H1 (cell line): ENCODE results near the gene NKAIN2. TPM values are rescaled to one million over a fixed set of nuclear protein-coding genes. Genes with fewer than 3 reads are reported as not detected.

ENCODE experiments used
- CTCF ChIA-PET: fragments of 300-600 bp; sonication (Branson Sonifier 250); formaldehyde crosslinking; loops from one replicate; lab custom pipeline; 2021; ENCODE audit not compliant: partially characterized antibody; lab: Charles Lee
- POLR2A ChIA-PET: fragments of 300-600 bp; sonication (Branson Sonifier 250); formaldehyde crosslinking; loops from one replicate; lab custom pipeline; 2021; ENCODE audit warnings: inconsistent platforms; ENCODE audit not compliant: partially characterized antibody; lab: Charles Lee
- DNase-seq, 2 experiments: peaks; one replicate each; pipeline versions ENCODE4 v3.0.0 to v3.0.0-alpha.2; 2010 to 2022; ENCODE audit warnings: low spot score in 2 of 2, low read depth in 1 of 2, mixed read lengths in 1 of 2
- FAIRE-seq: peaks from 2 replicates; lab custom pipeline; 2011; peaks lifted over from hg19 to GRCh38; lab: Jason Lieb, UNC
- H2AFZ ChIP-seq: 2 replicates; pipeline ENCODE4 v1.8.1; 2012; ENCODE audit warnings: low read length, inconsistent platforms
- H2AK5ac ChIP-seq: 2 replicates; pipeline ENCODE4 v1.6.1; 2013; ENCODE audit warnings: low read depth, low read length
- H2BK120ac ChIP-seq: replicated peaks from 2 replicates; pipeline ENCODE3; 2013; ENCODE audit warnings: low read depth, low read length, inconsistent platforms
- H2BK12ac ChIP-seq: 2 replicates; pipeline ENCODE4 v1.6.1; 2013; ENCODE audit warnings: low read depth, low read length
- H2BK15ac ChIP-seq: 2 replicates; pipeline ENCODE4 v1.6.1; 2013; ENCODE audit warnings: low read length
- H2BK20ac ChIP-seq: 2 replicates; pipeline ENCODE4 v1.6.1; 2013; ENCODE audit warnings: low read length
- H2BK5ac ChIP-seq: 2 replicates; pipeline ENCODE4 v1.6.1; 2013; ENCODE audit warnings: low read depth, low read length
- H3K14ac ChIP-seq: 2 replicates; pipeline ENCODE4 v1.6.1; 2013; ENCODE audit warnings: inconsistent platforms; ENCODE audit not compliant: insufficient read length
- H3K18ac ChIP-seq: 2 replicates; pipeline ENCODE4 v1.6.1; 2013; ENCODE audit warnings: low read length; ENCODE audit errors: extremely low read depth
- H3K23ac ChIP-seq: 2 replicates; pipeline ENCODE4 v1.6.1; 2013; ENCODE audit warnings: inconsistent platforms; ENCODE audit not compliant: insufficient read length
- H3K23me2 ChIP-seq: 2 replicates; pipeline ENCODE4 v1.6.1; 2013; ENCODE audit warnings: low read depth, low read length
- H3K27ac ChIP-seq: 2 replicates; pipeline ENCODE4 v1.6.1; 2011; ENCODE audit warnings: low read depth, low read length, inconsistent platforms
- H3K27me3 ChIP-seq, 4 experiments: replicated peaks in 1 of 4; 1 replicate in 1 of 4; 2 replicates in 3 of 4; pipeline versions ENCODE4 v1.6.1 to v1.8.1; 2011 to 2013; ENCODE audit warnings: low read length in 3 of 4, mild to moderate bottlenecking in 3 of 4, inconsistent platforms in 2 of 4, mixed read lengths in 2 of 4, moderate library complexity in 1 of 4; ENCODE audit not compliant: control insufficient read depth in 3 of 4, insufficient read depth in 3 of 4; ENCODE audit errors: extremely low read depth in 1 of 4
- H3K36me3 ChIP-seq, 4 experiments: 2 replicates each; pipeline versions ENCODE4 v1.6.1 to v1.8.1; 2011 to 2013; ENCODE audit warnings: mild to moderate bottlenecking in 4 of 4, low read length in 3 of 4, moderate library complexity in 2 of 4, control low read depth in 1 of 4, inconsistent platforms in 1 of 4; ENCODE audit not compliant: insufficient read depth in 4 of 4, control insufficient read depth in 2 of 4
- H3K4ac ChIP-seq: replicated peaks from 2 replicates; pipeline ENCODE3; 2013; ENCODE audit warnings: low read length, low read depth, mixed read lengths, inconsistent platforms; ENCODE audit not compliant: insufficient read length
- H3K4me1 ChIP-seq, 4 experiments: replicated peaks in 1 of 4; 1 replicate in 1 of 4; 2 replicates in 3 of 4; pipeline versions ENCODE4 v1.6.1 to v1.8.1; 2011 to 2013; ENCODE audit warnings: low read length in 3 of 4, inconsistent platforms in 2 of 4, mixed read lengths in 1 of 4; ENCODE audit not compliant: insufficient read depth in 4 of 4, control insufficient read depth in 3 of 4
- H3K4me2 ChIP-seq, 2 experiments: 2 replicates each; pipeline versions ENCODE4 v1.6.1 to v1.8.1; 2011 to 2013; ENCODE audit warnings: low read depth in 2 of 2, low read length in 2 of 2, control low read depth in 1 of 2, inconsistent platforms in 1 of 2, mild to moderate bottlenecking in 1 of 2; ENCODE audit not compliant: insufficient read depth in 1 of 2
- H3K4me3 ChIP-seq, 4 experiments: fragments of 200-600, 300-600 bp in 1 of 4; sonication (generic), shearing (Covaris generic), sonication (Bioruptor Twin) in 1 of 4; 2 replicates each; pipeline versions ENCODE4 v1.5.1 to v1.8.1; 2011 to 2016; ENCODE audit warnings: low read length in 4 of 4, low read depth in 3 of 4, control low read depth in 2 of 4, inconsistent platforms in 2 of 4, mild to moderate bottlenecking in 2 of 4, mixed read lengths in 1 of 4, moderate library complexity in 1 of 4; ENCODE audit not compliant: insufficient read depth in 2 of 4; ENCODE audit errors: extremely low read depth in 1 of 4
- H3K56ac ChIP-seq: replicated peaks from 2 replicates; pipeline ENCODE3; 2013; ENCODE audit warnings: low read depth, mild to moderate bottlenecking, mixed read lengths, low read length, inconsistent platforms; ENCODE audit not compliant: insufficient read length
- H3K79me1 ChIP-seq: 2 replicates; pipeline ENCODE4 v1.6.1; 2013; ENCODE audit warnings: low read depth, low read length, control low read depth
- H3K79me2 ChIP-seq, 2 experiments: 2 replicates each; pipeline versions ENCODE4 v1.6.1 to v1.8.1; 2012 to 2013; ENCODE audit warnings: low read length in 2 of 2, mild to moderate bottlenecking in 2 of 2, inconsistent platforms in 1 of 2; ENCODE audit not compliant: insufficient read depth in 2 of 2, control insufficient read depth in 1 of 2
- H3K9ac ChIP-seq, 4 experiments: replicated peaks in 1 of 4; 1 replicate in 1 of 4; 2 replicates in 3 of 4; pipeline versions ENCODE4 v1.6.1 to v1.8.1; 2011 to 2013; ENCODE audit warnings: low read depth in 3 of 4, low read length in 3 of 4, control low read depth in 2 of 4, mild to moderate bottlenecking in 2 of 4, moderate library complexity in 2 of 4, inconsistent platforms in 1 of 4; ENCODE audit errors: extremely low read depth in 1 of 4
- H3K9me3 ChIP-seq, 2 experiments: 2 replicates each; pipeline versions ENCODE4 v1.6.1 to v1.8.1; 2012 to 2013; ENCODE audit warnings: mild to moderate bottlenecking in 2 of 2, moderate library complexity in 2 of 2, control low read depth in 1 of 2, inconsistent platforms in 1 of 2, low read depth in 1 of 2, low read length in 1 of 2, mixed read lengths in 1 of 2; ENCODE audit not compliant: insufficient read depth in 2 of 2
- H4K20me1 ChIP-seq, 2 experiments: replicated peaks in 1 of 2; 2 replicates each; pipeline versions ENCODE3 to v1.8.1; 2011 to 2013; ENCODE audit warnings: inconsistent platforms in 2 of 2, low read length in 2 of 2, mild to moderate bottlenecking in 1 of 2; ENCODE audit not compliant: insufficient read depth in 2 of 2, control insufficient read depth in 1 of 2
- H4K5ac ChIP-seq: 2 replicates; pipeline ENCODE4 v1.6.1; 2013; ENCODE audit warnings: low read length, low read depth, mixed read lengths, inconsistent platforms; ENCODE audit not compliant: insufficient read length
- H4K8ac ChIP-seq: 2 replicates; pipeline ENCODE4 v1.8.0; 2013; ENCODE audit warnings: mild to moderate bottlenecking, moderate library complexity, low read length, inconsistent platforms; ENCODE audit not compliant: insufficient read depth; ENCODE audit errors: extremely low read depth
- H4K91ac ChIP-seq: replicated peaks from 2 replicates; pipeline ENCODE3; 2013; ENCODE audit warnings: low read length, mixed read lengths, inconsistent platforms; ENCODE audit not compliant: insufficient read length
- CHD2 ChIP-seq: IDR thresholded peaks from 2 replicates; pipeline ENCODE4 v1.6.1; 2012; ENCODE audit warnings: low read length, improper control_type of control experiment
- FOSL1 ChIP-seq: IDR thresholded peaks from 2 replicates; pipeline ENCODE4 v1.6.1; 2011; ENCODE audit warnings: mild to moderate bottlenecking, low read depth, low read length, moderate library complexity; ENCODE audit not compliant: insufficient read depth
- GTF2F1 ChIP-seq: IDR thresholded peaks from 2 replicates; pipeline ENCODE4 v1.6.1; 2012; ENCODE audit warnings: low read depth, low read length, improper control_type of control experiment, borderline replicate concordance
- HDAC2 ChIP-seq, 2 experiments: fragments of 300-600 bp in 1 of 2; sonication (generic) in 1 of 2; IDR thresholded peaks; 2 replicates each; pipeline ENCODE4 v1.6.1; 2011 to 2012; ENCODE audit warnings: low read depth in 2 of 2, low read length in 2 of 2, mild to moderate bottlenecking in 2 of 2, moderate library complexity in 2 of 2, borderline replicate concordance in 1 of 2, inconsistent platforms in 1 of 2
- WGBS, 2 experiments: shearing (Covaris generic) in 1 of 2; methylation state at CpG; one replicate each; pipeline versions ENCODE4 v1.1.6 to v1.1.7; 2013 to 2015; ENCODE audit warnings: low lambda C conversion rate in 2 of 2, mixed read lengths in 2 of 2, inconsistent platforms in 1 of 2, low coverage in 1 of 2, missing lambda C conversion rate in 1 of 2; ENCODE audit not compliant: insufficient replicate concordance in 2 of 2, insufficient coverage in 1 of 2, insufficient read length in 1 of 2; ENCODE audit errors: extremely low coverage in 1 of 2, missing lambda C conversion rate in 1 of 2; 5-methylcytosine and 5-hydroxymethylcytosine counted together
- polyA plus RNA-seq, 7 experiments: library from polyadenylated mRNA; depleted of rRNA in 3 of 7; stranded (reverse) in 5 of 7; unstranded in 2 of 7; fragments of >200 nt in 5 of 7; fragments of 200-250 nt in 2 of 7; gene quantifications; 1 replicate in 5 of 7; 2 replicates in 1 of 7; 4 replicates in 1 of 7; pipeline versions ENCODE4 v1.2.1 to v1.2.3, GENCODE V29; 2011 to 2013; ENCODE audit warnings: missing spikeins in 2 of 7, mixed read lengths in 2 of 7
- total RNA-seq: library from RNA; stranded (reverse); fragmentation: NEBNext Ultra II Directional; extraction: Animal tissue kit (Norgen Biotek cat#: 25700); gene quantifications from 2 replicates; pipeline ENCODE4 v1.2.1, GENCODE V29; 2021

Gene NKAIN2
- total and polyA plus RNA-seq, 2 of the 8 experiments (the other 6 are each of a cell fraction or from before 2014, with no cell fraction given) = 0.20 to 0.34 TPM

DNA sequence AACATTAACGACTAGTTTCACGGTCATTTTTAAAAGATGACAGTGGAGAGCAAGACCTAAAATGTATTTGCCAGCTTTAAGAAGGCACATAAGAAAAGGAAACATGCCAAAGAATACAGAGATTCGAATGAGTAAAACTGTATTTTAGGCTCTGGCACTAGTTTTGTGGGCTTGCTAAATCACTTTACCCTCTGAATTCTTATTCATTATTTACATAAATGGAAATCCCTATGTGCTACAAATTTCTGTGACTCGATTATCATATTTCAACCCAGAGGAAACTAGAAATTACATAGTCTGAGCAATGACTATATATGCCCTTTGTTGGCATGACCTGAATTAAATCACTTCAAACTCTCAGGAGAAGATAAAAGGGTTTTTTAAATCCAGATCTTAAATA, 716.8 kb downstream of the NKAIN2 start:
- H2AFZ ChIP-seq = no peak overlapping the region
- H3K9me3 ChIP-seq = no peaks in the 10 kb centered on the region
- H3K36me3 ChIP-seq = no peaks in the 10 kb centered on the region
- no peaks in the 10 kb centered on the region for H3K79me2 ChIP-seq
- H3K23ac ChIP-seq = no peak overlapping the region
- WGBS, 2 experiments = 87% methylated on average over 4 of the region's 4 CpGs; no CpG with 5 or more reads in 1 of the 2 experiments
- DNase-seq = no peak
- no peak overlapping the region for H2BK15ac ChIP-seq
- no peak overlapping the region for H3K4me2 ChIP-seq
- H3K27me3 ChIP-seq = no peaks in the 10 kb centered on the region
- H3K14ac ChIP-seq = no peak overlapping the region
- H2BK20ac ChIP-seq = no peak overlapping the region
- H3K27ac ChIP-seq = no peak overlapping the region
- H3K56ac ChIP-seq = no peak overlapping the region
- H3K4me1 ChIP-seq = no peaks in the 10 kb centered on the region
- H4K8ac ChIP-seq = no peak overlapping the region
- no peak overlapping the region for H4K5ac ChIP-seq
- no peaks in the 10 kb centered on the region for H4K20me1 ChIP-seq
- no peak overlapping the region for H3K9ac ChIP-seq
- H2BK120ac ChIP-seq = no peak overlapping the region
- no peak for FAIRE-seq
- H4K91ac ChIP-seq = no peak overlapping the region
- H3K23me2 ChIP-seq = no peaks in the 10 kb centered on the region
- ChIA-PET CTCF (no interaction called here), POLR2A (no interaction called here)
- no peak overlapping the region for H2BK12ac ChIP-seq
- H3K79me1 ChIP-seq = no peaks in the 10 kb centered on the region
- no peak overlapping the region for H3K18ac ChIP-seq
- no peak overlapping the region for H3K4me3 ChIP-seq
- no peak overlapping the region for H2AK5ac ChIP-seq
- no peak overlapping the region for H3K4ac ChIP-seq
- no peak overlapping the region for H2BK5ac ChIP-seq
- TF ChIP-seq GTF2F1 (no peak), FOSL1 (no peak), HDAC2 (IDR thresholded peaks at IDR 0.05; ENCODE audit: borderline replicate concordance in 1 of 2, low read depth in 2 of 2, low read length in 2 of 2) (no peak), CHD2 (no peak)
